ENCODE results near the gene MMADHC.

Gene MMADHC

DNA sequence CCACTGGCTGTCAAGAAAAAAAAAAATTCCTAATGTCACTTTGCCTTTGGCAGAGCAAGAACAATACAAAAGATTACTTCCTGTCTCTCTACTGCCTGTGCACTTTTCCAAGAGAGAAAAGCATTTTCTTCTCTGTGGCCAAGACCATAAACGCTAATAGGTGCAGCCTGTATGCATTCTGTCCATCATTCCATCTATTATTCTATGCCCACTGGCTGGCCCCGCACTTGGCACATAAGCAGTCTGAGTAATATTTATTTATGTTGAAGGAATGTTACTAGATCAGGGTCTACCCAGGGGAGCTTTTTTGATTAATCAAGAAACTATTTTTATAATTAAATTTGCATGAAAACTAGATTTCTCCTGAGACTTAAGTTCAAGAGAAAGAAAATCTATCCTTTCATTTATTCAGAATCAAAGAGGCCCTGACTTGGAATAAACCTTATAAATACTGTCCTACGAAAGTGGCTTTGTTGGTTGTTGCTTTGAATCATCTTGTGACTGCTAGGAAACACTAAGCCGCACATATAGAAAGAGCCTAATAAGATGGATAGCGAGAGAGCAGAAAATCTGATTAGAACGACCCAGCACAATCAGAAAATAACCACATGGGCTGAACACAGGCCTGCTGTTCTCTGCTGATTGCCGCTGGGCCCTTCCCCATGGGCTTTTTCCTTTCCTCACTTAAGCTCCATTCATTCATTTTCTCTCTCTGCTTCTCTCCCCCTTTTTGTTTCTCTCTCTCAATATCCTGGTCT lies 59.4 kb downstream of the MMADHC start:
- TF ChIP-seq, protein P1, sequence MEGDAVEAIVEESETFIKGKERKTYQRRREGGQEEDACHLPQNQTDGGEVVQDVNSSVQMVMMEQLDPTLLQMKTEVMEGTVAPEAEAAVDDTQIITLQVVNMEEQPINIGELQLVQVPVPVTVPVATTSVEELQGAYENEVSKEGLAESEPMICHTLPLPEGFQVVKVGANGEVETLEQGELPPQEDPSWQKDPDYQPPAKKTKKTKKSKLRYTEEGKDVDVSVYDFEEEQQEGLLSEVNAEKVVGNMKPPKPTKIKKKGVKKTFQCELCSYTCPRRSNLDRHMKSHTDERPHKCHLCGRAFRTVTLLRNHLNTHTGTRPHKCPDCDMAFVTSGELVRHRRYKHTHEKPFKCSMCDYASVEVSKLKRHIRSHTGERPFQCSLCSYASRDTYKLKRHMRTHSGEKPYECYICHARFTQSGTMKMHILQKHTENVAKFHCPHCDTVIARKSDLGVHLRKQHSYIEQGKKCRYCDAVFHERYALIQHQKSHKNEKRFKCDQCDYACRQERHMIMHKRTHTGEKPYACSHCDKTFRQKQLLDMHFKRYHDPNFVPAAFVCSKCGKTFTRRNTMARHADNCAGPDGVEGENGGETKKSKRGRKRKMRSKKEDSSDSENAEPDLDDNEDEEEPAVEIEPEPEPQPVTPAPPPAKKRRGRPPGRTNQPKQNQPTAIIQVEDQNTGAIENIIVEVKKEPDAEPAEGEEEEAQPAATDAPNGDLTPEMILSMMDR (IDR thresholded peaks at IDR 0.05) = no peak

DNA sequence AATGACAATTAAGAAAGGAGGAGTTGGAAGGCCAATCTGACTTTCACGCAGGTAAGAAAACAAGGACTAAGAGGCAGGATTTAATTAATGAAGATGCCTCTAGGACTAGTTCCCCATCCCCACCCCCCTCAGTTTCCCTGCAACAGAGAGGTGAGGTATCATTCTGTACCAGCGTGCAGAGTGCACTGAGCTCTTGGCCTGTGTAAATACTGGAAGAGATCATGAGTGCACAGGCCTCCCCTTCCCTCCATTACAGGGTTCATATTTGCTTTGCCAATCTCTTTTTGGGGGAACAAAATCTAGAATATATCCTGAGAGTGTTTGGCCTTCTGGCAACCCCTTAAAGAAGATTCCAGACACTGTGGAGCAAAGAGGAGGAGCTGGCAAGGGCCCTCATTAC lies 60.9 kb downstream of the MMADHC start:
- TF ChIP-seq, protein P1 (IDR thresholded peaks at IDR 0.05) = no peak

DNA sequence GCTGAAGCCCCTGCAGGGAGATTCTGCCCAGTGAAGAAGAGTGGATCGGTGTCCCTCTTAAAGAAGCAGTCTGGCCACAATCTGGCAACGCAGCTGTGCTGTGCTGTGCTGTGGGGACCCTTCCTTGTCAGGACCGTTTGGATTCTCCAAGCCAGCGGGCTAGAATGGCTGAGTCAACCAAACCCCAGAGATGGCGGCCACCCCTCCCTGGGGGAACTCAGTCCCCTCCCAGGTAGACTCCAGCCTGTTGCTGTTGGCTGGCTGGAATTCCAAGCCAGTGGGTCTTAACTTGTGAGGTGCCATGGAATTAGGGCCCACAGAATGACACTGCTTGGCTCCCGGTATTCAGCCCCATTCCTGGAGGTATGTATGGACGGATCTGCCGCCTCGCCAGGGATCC lies 62.3 kb downstream of the MMADHC start:
- TF ChIP-seq, protein P1 (IDR thresholded peaks at IDR 0.05) = no peak
